ENCODE measurements around the gene TBC1D8B.
"Not testable (repeated sequence)": the region's sequence is repeated elsewhere in the genome, so short reads cannot be mapped to it uniquely, and the experiment has no call there.

TBC1D8B gene

DNA sequence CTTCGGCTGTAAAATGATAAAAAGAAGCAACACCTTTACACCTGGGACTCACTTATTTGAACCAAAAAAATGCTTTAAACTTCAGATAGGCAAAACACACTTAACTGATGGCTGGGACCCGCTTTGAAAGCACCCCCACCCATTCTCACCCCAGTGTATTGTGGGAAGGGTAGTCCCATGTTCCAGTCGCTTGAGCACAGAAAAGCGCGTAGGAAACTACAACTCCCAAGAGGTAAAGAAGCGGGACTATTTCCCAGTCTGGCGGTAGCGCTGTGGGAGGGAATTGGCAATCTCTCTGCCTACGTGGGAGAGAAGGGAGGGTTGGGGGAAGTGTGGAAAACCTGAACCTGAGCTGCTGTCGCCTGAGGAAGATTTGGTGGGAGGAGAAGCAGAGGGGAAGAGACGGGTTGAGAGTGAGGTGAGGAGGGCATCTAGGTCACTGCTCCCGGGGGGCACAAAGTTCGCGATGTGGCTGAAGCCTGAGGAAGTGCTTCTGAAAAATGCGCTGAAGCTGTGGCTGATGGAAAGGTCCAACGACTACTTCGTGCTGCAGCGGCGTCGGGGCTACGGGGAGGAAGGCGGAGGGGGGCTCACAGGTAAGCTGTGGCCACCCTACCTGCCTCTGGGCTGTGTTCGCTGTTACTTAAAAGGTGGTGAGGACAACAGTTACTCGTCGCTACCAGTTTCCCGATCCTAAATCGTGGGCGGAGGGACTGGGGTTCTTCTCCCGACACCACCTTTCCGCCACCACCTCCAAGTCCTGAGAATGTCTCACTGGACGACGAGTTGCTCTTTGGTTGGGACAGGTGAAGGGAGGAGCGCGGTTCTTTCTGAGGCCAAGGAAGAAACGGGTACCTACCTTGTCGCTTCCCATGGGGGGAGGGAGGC is at the start of gene TBC1D8B:
TBC1D8B (plus strand) TSS at position 286 of the 888 bp plus-strand sequence; CDS start at position 467, 181 bp downstream.
- DNase-seq (ENCODE audit: low spot score) = peak; percentile 10

DNA sequence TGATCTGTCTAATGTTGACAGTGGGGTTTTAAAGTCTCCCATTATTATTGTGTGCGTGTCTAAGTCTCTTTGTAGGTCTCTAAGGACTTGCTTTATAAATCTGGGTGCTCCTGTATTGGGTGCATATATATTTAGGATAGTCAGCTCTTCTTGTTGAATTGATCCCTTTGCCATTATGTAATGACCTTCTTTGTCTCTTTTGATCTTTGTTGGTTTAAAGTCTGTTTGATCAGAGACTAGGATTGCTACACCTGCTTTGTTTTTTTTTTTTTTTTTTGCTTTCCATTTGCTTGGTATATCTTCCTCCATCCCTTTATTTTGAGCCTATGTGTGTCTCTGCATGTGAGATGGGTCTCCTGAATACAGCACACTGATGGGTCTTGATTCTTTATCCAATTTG is 33.2 kb upstream of the TBC1D8B start:
- DNase-seq (ENCODE audit: low spot score) = not testable (repeated sequence)

DNA sequence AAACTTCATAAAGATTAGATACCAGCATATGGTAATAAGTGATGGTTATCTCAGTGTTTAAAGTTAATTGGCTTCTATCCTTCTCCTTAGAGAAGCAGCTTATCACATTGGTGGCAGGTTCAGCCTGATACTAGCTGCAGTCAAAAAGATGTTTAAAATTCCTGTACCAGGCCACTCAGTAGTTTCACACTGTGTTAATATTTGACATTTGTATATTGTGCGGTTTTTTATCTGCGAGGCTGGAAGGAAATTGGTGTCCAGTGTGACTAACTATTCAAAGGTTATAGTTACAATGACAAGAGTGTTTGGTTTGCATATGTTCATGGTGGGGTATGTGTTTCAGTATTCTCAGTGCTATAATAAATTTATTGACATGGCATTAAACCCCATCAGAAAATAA is 27.5 kb upstream of the TBC1D8B start:
- DNase-seq (ENCODE audit: low spot score) = no peak

DNA sequence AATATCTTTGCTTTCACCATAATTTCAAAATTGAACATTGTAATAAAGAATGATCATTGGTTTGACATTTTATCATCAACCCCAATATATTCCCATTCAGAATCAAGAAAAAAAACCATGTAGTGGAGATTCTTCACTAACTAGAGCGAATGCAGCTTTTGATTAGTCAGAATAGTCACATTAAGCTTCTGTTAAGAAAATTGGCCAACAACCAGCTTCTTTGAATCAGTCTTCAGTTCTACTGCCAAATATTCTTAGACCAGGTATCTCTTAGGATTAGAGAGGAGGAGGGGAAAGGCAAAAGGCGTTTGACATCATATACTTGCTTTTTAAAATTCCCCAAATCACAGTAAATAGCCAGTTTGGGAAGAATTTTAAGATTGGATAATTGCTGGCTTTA is 22.2 kb upstream of the TBC1D8B start:
- DNase-seq (ENCODE audit: low spot score) = no peak

DNA sequence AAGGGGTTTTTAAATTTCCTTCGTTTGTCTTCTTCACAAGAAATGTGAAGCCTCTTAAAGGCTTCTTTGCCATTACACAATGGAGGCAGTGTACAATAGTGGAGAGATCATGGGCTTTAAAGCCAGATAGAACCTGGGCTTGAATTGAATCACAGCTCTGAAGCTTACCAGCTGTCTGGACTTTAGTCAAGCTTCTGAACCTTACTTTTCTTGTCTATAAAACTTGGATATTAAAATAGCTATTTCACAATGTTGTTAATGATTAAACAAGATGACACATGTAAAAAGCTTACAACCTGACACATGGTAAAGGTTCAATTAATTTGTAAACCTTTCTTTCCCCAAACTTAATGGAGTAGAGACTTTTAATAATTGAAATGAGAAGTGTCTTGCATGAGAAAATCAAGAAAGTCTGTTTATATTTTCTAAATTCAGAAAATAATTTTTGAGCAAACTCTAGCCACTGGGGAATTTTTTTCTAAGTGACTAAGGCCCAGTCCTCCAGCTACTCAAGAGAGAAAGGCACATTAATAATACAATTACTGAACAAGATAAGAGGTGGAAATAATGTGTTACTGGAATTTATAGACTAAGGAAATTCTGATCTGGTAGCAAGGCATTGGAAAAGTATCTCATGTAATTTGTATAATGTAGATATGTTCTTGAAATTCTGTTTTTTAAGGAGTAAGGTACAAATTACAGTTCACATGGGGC is 21.7 kb upstream of the TBC1D8B start:
- DNase-seq (ENCODE audit: low spot score) = no peak

DNA sequence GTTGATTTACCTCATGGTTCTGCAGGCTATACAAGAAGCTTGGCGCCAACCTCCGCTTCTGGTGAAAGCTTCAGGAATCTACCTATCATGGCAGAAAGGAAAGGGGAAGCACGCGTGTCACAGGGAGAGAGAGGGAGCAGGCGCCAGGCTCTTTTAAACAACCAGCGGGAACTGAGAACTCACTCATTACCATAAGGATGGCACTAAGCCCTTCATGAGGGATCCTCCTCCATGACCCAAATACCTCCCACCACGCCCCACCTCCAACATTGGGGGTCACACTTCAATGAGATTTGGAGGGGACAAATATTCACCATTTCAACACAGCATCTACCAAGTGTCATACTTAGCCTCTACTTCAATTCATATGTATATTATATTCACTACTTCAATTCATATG is 18.8 kb upstream of the TBC1D8B start:
- DNase-seq (ENCODE audit: low spot score) = no peak

DNA sequence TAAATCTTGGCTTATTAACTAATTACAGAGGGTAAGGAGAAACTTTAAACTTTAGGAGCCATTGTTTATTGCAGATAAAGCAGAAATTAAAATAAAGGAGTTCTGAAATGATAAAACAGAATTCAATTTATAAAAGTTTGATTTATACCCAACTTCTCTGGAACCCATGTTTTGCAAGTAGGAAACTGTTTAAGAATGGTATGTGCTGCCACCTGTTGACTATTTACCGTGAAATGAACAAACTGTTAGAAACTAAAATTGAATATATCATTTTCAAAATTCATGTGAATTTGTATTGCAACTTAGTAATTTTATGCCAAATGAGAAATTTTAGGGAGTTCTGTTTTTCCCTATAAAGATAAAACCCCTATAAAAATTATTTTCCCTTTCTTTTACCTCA is 11.0 kb upstream of the TBC1D8B start:
- DNase-seq (ENCODE audit: low spot score) = no peak

DNA sequence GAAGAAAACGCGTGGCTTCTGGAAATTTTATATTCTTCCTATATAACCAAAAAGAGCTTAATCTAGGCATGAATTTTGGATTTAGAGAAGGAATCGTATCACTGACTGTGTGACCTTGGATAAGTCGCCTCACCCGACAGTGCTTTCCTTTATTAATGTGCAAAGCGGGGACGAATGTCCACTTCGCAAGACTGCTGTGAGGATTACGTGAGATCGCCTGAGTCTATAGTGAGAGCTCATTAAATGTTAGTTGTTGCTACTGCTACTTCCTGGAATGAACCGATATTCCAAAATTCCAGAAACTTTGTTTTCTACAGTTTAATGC is 448 bp upstream of the TBC1D8B start:
- no peak for DNase-seq (ENCODE audit: low spot score)

DNA sequence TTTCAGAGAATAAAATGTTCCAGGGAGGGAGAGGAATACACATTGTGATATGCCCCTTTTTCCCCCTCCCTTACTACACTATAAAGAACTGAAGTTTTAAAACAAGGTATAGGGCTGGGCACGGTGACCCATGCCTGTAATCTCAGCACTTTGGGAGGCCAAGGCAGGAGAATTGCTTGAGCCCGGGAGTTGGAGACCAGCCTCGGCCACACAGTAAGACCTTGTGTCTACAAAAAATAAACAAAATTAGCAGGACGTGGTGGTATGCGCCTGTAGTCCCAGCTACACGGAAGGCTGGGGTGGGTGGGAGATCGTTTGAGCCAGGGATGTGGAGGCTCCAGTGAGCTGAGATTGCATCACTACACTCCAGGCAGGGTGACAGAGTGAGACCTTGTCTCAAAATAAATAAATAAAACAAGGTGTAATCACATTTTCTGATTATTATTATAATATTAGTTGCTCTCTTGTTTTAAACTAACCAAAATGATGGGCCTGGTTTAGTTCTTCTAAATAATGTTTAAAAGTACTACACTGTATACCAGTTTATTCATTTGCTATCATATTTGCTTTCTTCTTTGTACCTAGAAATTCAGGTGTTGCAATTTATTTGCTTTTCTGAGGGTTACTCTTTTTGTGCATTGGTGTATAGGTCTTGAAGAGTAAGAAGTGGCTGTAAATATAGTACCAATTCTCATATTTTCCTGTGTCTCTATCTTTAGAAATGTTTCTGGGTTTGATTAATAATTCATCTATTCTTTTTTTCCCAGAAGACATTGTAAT is 8.8 kb downstream of the TBC1D8B start:
- no peak for DNase-seq (ENCODE audit: low spot score)

DNA sequence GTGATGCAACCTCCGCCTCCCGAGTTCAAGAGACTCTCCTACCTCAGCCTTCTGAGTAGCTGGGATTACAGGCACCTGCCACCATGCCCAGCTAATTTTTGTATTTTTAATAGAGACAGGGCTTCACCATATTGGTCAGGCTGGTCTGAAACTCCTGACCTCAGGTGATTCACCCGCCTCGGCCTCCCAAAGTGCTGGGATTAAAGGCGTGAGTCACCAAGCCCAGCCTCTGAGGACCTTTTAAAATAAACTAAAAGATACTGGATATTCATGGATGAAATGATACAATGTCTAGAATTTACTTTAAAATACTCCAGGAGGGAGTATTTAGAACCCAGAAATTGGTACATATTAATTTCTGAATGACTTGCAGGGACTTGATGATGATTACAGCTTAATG is 10.5 kb downstream of the TBC1D8B start:
- not testable (repeated sequence) for DNase-seq (ENCODE audit: low spot score)

DNA sequence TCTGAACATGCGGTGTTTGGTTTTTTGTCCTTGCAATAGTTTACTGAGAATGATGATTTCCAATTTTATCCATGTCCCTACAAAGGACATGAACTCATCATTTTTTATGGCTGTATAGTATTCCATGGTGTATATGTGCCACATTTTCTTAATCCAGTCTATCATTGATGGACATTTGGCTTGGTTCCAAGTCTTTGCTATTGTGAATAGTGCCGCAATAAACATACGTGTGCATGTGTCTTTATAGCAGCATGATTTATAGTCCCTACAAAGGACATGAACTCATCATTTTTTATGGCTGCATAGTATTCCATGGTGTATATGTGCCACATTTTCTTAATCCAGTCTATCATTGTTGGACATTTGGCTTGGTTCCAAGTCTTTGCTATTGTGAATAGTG is 11.6 kb downstream of the TBC1D8B start:
- DNase-seq (ENCODE audit: low spot score) = not testable (repeated sequence)

DNA sequence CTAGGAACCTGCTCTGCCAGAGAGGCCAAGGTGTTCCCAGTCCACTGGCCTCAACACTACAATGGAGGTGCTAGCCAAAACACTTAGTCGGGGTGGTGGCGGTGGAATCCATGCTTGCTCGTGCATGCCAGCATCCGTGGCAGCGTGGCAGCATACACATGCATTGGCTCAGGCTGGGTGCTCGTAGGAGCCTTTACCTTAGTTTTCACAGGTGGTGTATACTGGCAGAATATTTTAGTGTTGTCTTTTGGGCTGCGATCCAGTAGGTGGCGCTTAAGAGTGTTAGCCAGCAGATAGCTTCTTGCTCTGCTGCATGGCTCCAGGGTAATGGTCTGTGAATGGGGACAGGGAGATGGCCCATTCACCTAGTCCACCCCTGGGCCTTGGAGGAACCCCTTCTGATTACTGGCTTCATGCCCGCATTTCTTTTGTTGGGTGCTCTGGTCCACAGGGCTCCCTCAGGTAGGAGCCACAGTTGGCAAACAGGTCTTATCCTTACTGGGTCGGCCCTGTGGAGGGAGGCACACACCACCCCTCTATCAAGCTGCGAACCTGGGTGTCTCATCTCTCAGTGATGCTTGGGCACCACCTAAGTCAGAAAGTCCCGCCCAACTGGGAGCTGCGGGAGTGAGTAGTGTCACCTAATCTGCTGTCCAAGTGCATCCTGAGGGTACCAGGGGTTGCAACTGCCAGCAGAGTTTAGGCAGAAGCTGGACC is 60.7 kb downstream of the TBC1D8B start:
- peak; percentile 6 for DNase-seq (ENCODE audit: low spot score)

DNA sequence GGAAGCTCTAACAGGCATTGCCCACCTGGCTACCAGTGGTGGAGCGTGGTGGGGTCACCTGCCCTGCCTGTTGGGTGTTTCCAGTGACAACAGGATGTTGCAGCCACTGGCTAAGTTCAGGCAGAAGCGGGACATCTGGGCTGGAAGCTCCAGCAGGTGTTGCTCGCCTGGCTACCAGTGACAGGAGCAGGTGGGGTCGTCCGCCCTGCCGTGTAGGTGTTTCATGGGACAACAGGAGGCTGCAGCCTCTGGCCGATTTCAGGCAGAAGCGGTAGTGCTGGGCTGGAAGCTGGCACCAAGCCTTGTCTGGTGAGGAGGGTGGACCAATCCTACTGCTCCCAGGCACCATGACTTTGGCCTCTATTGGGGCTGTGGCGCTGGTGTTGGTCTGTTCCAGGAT is 61.2 kb downstream of the TBC1D8B start:
- DNase-seq (ENCODE audit: low spot score) = no peak

DNA sequence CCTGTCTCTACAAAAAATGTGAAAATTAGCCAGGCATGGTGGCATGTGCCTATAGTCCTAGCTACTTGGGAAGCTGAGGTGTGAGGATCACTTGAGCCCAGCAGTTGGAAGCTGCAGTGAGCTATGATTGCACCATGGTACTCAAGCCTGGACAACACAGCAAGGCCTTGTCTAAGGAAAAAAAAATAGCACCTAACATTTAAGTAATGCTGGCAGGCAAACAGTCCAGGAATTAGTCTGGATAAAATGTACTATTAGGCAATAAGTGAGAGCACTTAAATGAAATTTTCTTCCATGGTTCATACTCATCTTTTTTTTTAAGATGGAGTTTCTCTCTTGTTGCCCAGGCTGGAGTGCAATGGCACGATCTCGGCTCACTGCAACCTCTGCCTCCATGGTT is 70.3 kb downstream of the TBC1D8B start:
- DNase-seq (ENCODE audit: low spot score) = not testable (repeated sequence)

DNA sequence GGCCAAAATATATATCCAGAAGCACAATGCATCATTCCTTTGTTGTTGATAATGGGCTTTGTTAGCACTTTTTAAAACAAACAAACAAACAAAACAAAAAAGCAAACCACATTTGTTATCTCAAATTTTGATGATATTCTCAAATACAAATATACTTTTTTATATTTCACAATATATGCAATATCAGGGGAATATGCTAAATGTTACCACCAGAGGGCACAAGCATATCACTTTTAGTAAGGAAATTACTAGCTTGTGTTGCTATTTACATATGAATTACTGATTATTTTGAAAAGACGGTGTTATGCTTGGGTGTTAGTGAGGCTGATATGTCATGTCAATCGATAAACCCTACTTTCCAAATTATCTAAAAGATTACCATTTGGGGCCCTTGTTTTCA is 71.6 kb downstream of the TBC1D8B start:
- no peak for DNase-seq (ENCODE audit: low spot score)

DNA sequence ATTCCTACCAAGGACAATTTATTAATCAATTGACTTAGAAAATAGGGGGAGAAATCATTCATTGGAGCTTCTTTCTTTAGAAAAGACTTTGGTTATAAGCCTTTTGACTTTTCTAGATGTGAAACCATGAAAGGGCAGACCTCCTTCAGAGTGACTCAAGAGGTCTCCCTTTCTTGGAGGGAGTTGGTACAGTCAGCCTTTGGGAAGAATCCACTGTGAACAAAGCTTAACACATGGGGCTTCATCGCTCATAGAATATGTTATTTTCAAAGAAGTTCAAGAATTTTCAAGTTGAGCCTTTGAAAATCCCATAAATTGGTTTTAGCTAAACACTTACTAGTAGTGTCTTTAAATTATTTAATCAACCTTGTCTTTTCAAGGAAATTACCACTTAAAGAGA is 72.7 kb downstream of the TBC1D8B start:
- no peak for DNase-seq (ENCODE audit: low spot score)

DNA sequence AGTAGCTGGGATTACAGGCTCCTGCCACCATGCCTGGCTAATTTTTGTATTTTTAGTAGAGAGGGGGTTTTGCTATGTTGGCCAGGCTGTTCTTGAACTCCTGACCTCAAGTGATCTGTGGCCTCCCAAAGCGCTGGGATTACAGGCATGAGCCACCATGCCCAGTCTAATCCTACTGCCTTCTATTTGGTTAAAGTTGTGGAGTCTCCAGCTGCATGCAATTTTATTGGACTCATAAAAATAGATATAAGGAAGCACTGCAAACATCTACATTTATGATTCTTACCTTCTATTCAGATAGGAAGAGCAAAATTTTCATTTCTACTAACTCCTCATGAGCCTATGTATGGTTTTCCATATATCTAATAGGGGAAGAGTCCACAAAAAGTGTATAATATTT is 87.0 kb downstream of the TBC1D8B start:
- no peak for DNase-seq (ENCODE audit: low spot score)

DNA sequence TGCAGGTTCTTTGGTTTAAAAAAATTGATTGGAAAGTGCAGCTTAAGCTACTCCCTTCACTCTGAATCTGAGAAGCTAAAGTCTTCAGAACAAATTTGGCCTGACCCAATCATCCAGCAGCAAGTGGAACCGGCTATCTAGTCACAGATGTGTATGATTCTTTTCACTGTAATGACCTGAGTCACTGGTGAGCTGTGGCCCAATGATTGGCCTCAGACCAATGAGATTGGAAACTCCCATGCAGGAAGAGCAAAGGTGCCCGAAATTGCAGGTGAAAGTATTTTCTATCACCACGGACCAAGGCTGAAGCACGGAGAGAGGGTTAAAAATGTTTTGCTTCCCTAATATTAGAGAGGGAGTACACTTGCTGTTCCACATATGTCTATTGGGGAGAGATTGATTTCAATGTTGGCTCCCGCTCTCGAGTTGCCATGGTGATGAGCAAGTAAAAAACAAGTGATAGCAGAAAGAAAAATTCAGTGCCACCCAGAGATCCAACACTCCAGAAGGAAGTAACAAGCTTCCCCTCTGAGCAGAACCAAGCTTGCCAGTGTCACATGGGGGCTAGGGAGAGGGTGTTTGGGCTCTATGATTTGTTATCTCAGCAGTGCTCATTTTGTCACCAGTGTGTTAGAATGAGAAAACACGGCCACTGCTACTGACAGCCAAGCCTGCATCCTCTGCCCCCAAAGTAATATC is 89.4 kb downstream of the TBC1D8B start:
- no peak for DNase-seq (ENCODE audit: low spot score)

DNA sequence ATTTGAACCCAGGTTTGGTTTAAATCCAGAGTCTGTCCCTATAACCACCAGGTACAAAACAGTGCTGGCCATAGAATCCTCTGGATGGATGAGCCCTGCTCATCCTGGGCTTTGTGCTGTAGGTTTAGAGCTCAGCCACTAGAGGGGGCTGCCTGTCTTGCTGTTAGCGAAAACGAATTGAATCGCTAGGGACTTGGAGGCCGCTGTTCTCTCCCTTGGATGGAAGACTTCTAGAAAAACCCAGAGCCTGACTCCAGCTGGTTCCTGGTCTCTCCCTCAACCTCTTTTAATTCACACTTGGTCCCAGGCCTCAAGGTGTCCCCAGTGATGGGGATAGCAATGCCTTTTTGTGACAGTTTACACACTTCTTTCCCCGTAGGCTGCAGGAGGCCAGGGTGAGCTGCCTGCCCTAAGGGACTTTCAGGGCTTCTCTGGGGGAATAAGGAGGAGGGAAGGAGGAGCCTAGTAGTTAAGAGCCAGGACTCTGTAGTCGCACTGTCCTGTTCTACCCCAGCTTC is 92.0 kb downstream of the TBC1D8B start:
- DNase-seq (ENCODE audit: low spot score) = peak; percentile 13

DNA sequence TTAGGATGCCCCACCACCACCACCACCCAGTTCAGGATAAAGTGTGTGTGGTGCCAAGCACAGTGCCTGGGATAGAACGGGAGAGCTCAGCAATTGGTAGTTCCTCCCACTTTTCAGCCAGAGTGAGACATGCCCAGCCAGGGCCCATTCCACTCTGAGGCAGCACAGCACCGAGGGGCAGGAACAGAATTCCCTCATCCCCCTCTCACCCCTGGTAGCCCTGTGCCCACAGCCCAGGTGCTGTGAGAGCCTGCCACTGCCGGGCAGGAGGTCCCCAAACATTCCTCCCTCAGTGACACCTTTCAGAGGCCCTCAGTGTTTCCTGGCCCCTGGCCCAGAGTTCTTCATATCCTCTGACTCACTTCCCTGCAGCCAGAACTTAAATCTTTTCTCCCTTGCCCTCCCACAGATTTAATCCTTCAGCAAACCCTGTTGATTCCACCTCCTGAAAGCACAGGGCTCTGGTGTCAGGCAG is 92.5 kb downstream of the TBC1D8B start:
- no peak for DNase-seq (ENCODE audit: low spot score)

DNA sequence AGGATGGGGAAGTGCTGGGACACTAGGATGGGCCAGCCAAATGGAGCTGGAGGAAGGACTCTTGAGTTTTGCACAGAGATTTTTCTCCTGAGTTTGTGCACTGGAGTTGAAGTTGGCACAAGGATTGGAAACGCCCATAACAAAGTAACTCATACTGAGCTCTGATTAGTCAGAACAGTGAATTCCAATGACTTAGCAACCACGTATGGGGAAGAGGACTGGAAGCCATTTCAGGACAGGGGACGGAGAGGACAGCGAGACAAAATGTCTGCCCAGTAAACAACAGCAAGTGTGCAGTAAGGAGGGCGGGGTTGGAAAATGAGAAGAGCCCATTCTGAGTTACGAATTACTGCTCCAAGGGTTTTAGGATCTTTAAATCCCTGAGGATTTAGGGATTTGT is 94.8 kb downstream of the TBC1D8B start:
- no peak for DNase-seq (ENCODE audit: low spot score)

All from HuH-7.5 (cell line).